Measurements from ENCODE around the gene USP17L19. TPM values are rescaled to one million over a fixed set of nuclear protein-coding genes. Genes with fewer than 3 reads are reported as not detected.
"Not testable (repeated sequence)": the region's sequence is repeated elsewhere in the genome, so short reads cannot be mapped to it uniquely, and the experiment has no call there.

USP17L19 gene
- not detected in 2 replicates for total RNA-seq

GRCh38 chr4:9253078-9253477 is at the start of gene USP17L19:
TSS of gene USP17L19 (plus strand) at chr4:9253378. CDS start at chr4:9253378, 0 bp downstream.
- intact Hi-C loops (cut with micrococcal nuclease): not testable (repeated sequence)

GRCh38 chr4:9210357-9210756 is 42.8 kb upstream of the USP17L19 start, which contains the start of gene USP17L10:
TSS of gene USP17L10 (plus strand) at chr4:9210657. CDS start at chr4:9210657, 0 bp downstream.
- intact Hi-C loops (cut with micrococcal nuclease): not testable (repeated sequence)

- intact Hi-C loops (cut with micrococcal nuclease): not testable (repeated sequence)
These were observed 38.5 kb upstream of the USP17L19 start for GRCh38 chr4:9214701-9215100.

- intact Hi-C loops (cut with micrococcal nuclease): not testable (repeated sequence)
These were observed 38.1 kb upstream of the USP17L19 start, which contains the start of gene USP17L11 for GRCh38 chr4:9215105-9215504. TSS of gene USP17L11 (plus strand) at chr4:9215405. CDS start at chr4:9215405, 0 bp downstream.

GRCh38 chr4:9219852-9220251 is 33.3 kb upstream of the USP17L19 start, which contains the start of gene USP17L12:
TSS of gene USP17L12 (plus strand) at chr4:9220152. CDS start at chr4:9220152, 0 bp downstream.
- intact Hi-C loops (cut with micrococcal nuclease): not testable (repeated sequence)

GRCh38 chr4:9224596-9224995 is 28.6 kb upstream of the USP17L19 start, which contains the start of gene USP17L13:
TSS of gene USP17L13 (plus strand) at chr4:9224896. CDS start at chr4:9224896, 0 bp downstream.
- intact Hi-C loops (cut with micrococcal nuclease): not testable (repeated sequence)

- intact Hi-C loops (cut with micrococcal nuclease): not testable (repeated sequence)
These were observed 22.9 kb upstream of the USP17L19 start for GRCh38 chr4:9230249-9230648.

- intact Hi-C loops (cut with micrococcal nuclease): not testable (repeated sequence)
These were observed 19.1 kb upstream of the USP17L19 start, which contains the start of gene USP17L15 for GRCh38 chr4:9234085-9234484. TSS of gene USP17L15 (plus strand) at chr4:9234385. CDS start at chr4:9234385, 0 bp downstream.

GRCh38 chr4:9238461-9238860 is 14.7 kb upstream of the USP17L19 start:
- intact Hi-C loops (cut with micrococcal nuclease): not testable (repeated sequence)

- intact Hi-C loops (cut with micrococcal nuclease): not testable (repeated sequence)
These were observed 9.6 kb upstream of the USP17L19 start, which contains the start of gene USP17L17 for GRCh38 chr4:9243579-9243978. TSS of gene USP17L17 (plus strand) at chr4:9243879. CDS start at chr4:9243879, 0 bp downstream.

- intact Hi-C loops (cut with micrococcal nuclease): not testable (repeated sequence)
These were observed 5.1 kb upstream of the USP17L19 start, which contains the start of gene USP17L18 for GRCh38 chr4:9247953-9248680. TSS of gene USP17L18 (plus strand) at chr4:9248630. CDS start at chr4:9248630, 0 bp downstream.

- intact Hi-C loops (cut with micrococcal nuclease): not testable (repeated sequence)
These were observed 4.6 kb downstream of the USP17L19 start, which contains the start of gene USP17L20 for GRCh38 chr4:9257824-9258223. TSS of gene USP17L20 (plus strand) at chr4:9258124. CDS start at chr4:9258124, 0 bp downstream.

GRCh38 chr4:9262572-9262971 is 9.4 kb downstream of the USP17L19 start, which contains the start of gene USP17L21:
TSS of gene USP17L21 (plus strand) at chr4:9262872. CDS start at chr4:9262872, 0 bp downstream.
- intact Hi-C loops (cut with micrococcal nuclease): not testable (repeated sequence)

- intact Hi-C loops (cut with micrococcal nuclease): not testable (repeated sequence)
These were observed 14.1 kb downstream of the USP17L19 start, which contains the start of gene USP17L22 for GRCh38 chr4:9267319-9267718. TSS of gene USP17L22 (plus strand) at chr4:9267619. CDS start at chr4:9267619, 0 bp downstream.

- intact Hi-C loops (cut with micrococcal nuclease): not testable (repeated sequence)
These were observed 18.5 kb downstream of the USP17L19 start for GRCh38 chr4:9271719-9272118.

Other genes starting within 250 kb of the USP17L19 start
- gene FAM90A26, start 83.0 kb upstream of the USP17L19 start, total RNA-seq: not detected in 2 replicates
- not detected in 2 replicates for gene USP17L10, start 42.7 kb upstream of the USP17L19 start, total RNA-seq
- not detected in 2 replicates for gene USP17L11, start 38.0 kb upstream of the USP17L19 start, total RNA-seq
- not detected in 2 replicates for gene USP17L12, start 33.2 kb upstream of the USP17L19 start, total RNA-seq
- not detected in 2 replicates for gene USP17L13, start 28.5 kb upstream of the USP17L19 start, total RNA-seq
- not detected in 2 replicates for gene USP17L15, start 19.0 kb upstream of the USP17L19 start, total RNA-seq
- not detected in 2 replicates for gene USP17L17, start 9.5 kb upstream of the USP17L19 start, total RNA-seq
- not detected in 2 replicates for gene USP17L18, start 4.7 kb upstream of the USP17L19 start, total RNA-seq
- not detected in 2 replicates for gene USP17L20, start 4.7 kb downstream of the USP17L19 start, total RNA-seq
- gene USP17L21, start 9.5 kb downstream of the USP17L19 start, total RNA-seq: not detected in 2 replicates
- not detected in 2 replicates for gene USP17L22, start 14.2 kb downstream of the USP17L19 start, total RNA-seq
- gene USP17L24, start 71.8 kb downstream of the USP17L19 start, total RNA-seq: not detected in 2 replicates
- not detected in 2 replicates for gene USP17L25, start 76.5 kb downstream of the USP17L19 start, total RNA-seq
- not detected in 2 replicates for gene USP17L26, start 81.3 kb downstream of the USP17L19 start, total RNA-seq
- not detected in 2 replicates for gene USP17L5, start 86.0 kb downstream of the USP17L19 start, total RNA-seq
- not detected in 2 replicates for gene USP17L27, start 90.8 kb downstream of the USP17L19 start, total RNA-seq
- not detected in 2 replicates for gene USP17L28, start 95.5 kb downstream of the USP17L19 start, total RNA-seq
- not detected in 2 replicates for gene USP17L29, start 100.3 kb downstream of the USP17L19 start, total RNA-seq
- gene USP17L30, start 109.8 kb downstream of the USP17L19 start, total RNA-seq: not detected in 2 replicates
- gene DEFB131A, start 191.0 kb downstream of the USP17L19 start, total RNA-seq: not detected in 2 replicates

Data from T-helper 1 cell treated with Interleukin-12 subunit alpha and Interleukin-12 subunit beta and Interleukin-4 antibody, amounts not matched to agents 30 ng/mL and 1 ng/mL, for 36 hours (primary cell).